ENCODE results near the gene DBT.
A peak's percentile ranks its signal among the peaks of the same experiment; 100 is the strongest.
"Not testable (repeated sequence)": the region's sequence is repeated elsewhere in the genome, so short reads cannot be mapped to it uniquely, and the experiment has no call there.

DBT gene

DNA sequence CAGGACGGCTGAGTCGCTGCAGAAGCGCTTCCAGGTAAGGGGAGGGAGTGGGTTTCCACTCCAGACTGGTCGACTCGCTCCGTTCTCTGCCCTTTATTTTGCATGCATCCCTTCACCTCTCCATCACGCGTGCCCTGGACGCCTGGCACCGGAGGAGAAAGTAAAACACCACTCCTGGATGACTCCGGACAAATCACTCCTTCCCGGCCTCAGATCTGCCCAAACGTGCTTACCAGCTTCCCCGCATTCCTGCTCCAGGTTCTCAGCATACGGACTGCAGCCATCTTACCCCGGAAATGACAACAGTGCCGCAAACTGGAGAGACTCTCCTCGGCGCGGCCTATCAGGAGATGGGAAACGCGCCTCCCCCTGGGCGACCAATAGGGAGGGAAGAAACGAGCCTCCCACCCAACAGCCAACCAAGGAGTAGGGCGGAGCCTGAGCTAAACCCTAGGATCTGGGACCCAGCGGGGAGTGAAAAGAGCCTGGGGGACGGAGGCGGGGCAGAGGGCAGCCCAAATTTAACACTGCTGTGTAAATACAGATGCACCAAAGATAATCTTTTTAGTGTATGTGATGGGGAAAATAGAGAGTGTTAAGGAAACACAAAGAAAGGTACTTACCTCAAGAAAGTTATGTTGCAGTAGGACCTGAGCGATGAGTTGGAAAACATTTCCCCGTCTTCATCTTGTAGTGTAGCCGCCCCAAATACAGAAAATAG, at the start of gene DBT:
DBT (minus strand) TSS at position 298 of the 721 bp plus-strand sequence; CDS start at position 284, 14 bp downstream.
- DNase-seq: peak; percentile 97

DNA sequence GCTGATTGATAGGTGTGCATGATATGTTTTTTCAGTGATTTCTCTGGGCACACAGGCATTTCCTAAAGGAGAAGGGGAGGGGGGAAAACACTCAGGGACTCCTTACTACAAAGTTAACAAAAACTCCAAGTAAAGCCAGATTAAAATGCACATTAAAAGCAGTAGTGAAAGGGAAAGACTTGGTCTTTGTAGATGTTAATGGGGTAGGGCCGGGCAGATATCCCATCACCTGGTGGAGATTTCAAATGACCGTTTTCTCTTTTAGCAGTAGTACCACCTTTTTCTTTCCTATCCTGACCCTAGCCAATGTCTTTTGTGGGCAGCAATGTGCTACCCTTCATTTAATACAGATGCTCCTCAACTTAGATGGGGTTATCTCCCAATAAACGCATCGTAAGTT, 48.9 kb upstream of the DBT start:
- DNase-seq: no peak

DNA sequence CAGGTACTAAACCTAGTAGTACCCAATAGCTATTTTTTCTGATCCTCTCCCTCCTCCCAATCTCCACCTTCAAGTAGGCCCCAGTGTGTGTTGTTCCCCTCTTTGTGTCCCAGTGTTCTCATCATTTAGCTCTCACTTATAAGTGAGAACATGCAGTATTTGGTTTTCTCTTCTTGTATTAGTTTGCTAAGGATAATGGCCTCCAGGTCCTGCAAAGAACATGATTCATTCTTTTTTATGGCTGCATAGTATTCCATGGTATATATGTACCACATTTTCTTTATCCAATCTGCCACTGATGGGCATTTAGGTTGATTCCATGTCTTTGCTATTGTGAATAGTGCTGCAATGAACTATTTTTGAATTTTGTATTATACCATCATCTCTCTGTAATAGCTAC, 47.4 kb upstream of the DBT start:
- DNase-seq: not testable (repeated sequence)

DNA sequence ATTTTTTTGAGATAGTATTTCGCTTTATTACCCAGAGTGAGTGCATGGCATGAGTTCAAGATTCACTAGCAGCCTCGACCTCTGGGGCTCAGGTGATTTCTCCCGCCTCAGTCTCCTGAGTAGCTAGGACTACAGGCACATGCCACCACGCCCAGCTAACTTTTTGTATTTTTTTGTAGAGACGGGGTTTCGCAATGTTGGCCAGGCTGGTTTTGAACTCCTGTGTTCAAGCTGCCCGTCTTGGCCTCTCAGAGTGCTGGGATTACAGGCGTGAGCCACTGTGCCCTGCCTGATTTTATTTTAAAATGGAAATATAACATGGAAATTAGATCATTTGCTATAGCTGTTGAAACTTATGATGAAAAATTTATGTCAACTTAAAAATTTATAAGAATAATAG, 46.5 kb upstream of the DBT start:
- no peak for DNase-seq

DNA sequence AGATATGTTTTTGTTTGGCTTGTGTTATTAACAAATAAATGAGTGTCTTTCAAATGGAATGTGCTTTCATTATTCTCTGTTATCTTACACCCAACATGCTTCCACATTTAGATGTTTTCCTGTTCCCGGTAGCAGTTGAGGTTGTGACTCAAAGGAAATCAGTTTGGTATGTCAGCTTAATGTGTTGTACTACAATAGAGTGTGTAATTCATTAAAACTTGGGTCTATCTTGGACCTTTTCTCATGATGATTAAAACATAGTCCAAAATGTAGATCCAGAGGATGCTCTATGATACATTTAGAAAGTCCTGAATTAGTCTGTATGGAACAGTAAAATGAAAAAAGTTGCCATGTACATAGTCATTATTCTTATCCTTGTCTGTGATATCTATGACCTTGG, 43.1 kb upstream of the DBT start:
- DNase-seq: no peak

DNA sequence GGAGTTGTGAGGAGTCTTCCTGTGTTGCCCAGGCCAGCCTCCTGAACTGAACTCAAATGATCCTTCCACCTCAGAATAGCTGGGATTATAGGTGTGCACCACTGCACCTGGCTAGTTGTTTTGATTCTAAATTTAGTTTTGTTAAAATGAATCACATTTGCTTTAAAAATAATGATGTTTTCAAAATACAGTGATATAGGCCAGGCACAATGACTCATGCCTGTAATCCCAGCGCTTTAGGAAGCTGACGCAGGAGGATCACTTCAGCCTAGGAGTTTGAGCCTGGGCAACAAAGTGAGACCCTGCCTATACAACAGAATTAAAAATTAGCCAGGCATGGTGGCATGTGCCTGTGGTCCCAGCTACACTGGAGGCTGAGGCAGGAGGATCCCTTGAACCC, 40.7 kb upstream of the DBT start:
- no peak for DNase-seq

DNA sequence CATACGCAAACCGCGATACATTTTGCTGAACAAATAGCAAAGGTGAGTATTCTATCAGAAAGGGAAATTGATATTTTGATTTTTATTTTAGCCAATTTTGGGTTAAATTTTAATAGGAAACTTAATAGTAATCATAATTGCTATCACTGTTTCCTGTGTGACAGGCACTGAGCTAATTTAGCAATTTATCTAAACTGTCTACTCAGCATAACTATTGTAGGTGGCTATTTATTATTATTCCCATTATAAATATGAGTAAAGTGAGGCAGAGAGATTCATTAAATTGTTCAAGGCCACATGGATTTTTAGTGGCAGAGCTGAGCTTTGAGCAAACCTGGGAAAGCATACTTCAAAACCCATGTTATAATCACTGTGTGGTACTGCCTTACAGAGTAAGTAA, 37.5 kb upstream of the DBT start:
- DNase-seq: no peak

DNA sequence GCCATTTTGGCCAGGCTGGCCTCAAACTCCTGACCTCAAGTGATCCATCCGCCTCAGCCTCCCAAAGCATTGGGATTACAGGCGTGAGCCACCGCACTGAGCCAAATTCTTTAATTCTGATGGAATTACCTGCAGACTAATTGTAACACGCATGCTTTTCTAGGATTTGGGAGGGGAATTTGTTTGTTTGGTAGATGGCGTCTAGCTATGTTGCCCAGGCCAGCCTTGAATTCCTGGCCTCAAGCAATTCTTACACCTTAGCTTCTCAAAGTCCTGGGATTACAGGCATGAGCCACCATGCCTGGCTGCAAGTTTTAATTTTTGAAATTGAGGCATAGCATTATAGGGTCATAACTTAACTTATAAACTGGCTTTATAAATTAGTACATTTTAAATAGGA, 35.0 kb upstream of the DBT start:
- no peak for DNase-seq

DNA sequence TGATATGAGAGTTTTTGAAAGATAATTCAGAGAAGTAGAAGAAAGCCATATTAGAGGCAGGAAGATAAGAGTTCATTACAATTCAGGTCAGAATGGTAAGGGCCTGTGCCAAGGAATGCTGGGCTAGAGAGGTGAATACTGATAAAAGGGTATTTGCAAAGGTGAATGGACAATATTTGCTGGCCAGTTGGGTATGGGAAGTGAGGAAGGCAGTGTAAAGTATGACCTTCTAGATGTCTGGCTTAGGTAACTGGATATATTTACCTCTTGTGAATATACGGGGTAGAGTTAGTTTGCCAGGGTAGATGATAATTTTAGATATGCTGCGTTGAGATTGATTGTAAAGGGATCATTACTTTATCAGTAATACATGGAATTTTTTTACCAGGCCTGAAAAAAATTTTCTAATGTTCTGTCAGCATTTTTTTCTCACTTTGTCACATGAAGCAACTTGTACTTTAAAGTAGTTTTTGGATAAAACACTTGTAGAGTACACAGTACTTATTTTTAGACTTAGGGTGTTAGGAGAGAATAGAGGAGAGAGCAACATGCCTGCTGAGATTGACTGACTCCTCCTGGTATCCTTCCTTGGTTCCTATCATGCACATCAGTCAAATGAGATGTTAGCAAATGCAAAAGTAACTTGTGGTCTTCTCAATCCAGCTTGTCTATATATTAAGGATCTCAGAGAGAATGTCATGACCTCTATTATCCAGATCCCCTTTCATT, 30.5 kb upstream of the DBT start:
- DNase-seq: no peak

DNA sequence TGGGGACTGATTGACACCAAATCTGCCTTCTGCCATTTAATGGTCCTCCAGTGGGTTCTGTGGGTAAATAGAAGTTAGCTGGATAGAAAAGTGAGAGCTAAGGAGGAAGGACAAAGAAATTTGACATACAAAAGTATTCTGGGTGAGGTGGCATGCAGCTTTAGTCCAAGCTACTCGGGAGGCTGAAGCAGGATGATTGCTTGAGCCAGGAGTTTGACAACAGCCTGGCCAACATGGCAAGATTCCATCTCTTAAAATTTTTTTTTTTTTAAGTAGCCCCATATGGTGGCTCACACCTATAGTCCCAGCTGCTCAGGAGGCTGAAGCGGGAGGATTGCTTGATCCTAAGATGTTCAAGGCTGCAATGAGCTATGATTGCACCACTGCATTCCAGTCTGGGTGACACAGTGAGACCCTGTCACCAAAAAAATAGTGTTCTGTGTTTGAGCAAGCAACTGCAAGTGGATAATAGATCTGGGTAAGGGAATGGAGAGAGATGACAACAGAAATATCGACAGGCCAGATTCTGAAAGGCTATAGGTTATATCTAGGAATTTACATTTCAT, 29.8 kb upstream of the DBT start:
- DNase-seq: no peak

DNA sequence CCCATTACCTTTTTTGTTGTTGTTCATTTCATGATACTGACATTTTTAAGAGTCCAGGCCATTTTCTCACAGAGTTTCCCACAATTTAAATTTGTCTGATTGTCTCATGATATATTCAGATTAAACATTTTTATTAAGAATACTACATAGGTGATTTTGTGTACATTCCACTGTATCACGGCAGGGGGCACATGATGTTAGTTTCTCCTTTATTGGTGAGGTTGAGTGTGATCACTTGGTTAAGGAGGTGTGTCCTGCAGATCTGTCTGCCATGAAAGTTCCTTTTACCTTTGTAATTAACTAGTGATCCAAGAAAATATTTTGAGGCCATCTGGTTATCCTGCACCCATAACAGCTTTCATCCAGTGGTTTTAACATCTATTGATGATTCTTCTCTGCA, 28.2 kb upstream of the DBT start:
- DNase-seq: no peak

DNA sequence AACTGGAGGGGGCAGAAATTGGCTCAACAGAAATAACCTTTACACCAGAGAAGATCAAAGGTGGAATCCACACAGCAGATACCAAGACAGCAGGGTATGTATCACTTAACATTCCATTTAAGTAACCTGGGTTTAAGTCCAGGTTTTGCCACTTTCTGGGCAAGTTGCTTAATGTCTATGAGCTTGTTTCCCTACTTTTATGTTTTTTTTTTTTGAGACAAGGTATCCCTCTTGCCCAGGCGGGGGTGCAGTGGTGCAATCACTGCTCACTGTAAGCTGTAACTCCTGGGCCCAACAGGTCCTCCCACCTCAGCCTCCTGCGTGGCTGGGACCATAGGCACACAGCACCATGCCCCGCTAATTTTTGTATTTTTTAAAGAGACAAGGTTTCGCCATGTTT, 18.6 kb upstream of the DBT start:
- no peak for DNase-seq

DNA sequence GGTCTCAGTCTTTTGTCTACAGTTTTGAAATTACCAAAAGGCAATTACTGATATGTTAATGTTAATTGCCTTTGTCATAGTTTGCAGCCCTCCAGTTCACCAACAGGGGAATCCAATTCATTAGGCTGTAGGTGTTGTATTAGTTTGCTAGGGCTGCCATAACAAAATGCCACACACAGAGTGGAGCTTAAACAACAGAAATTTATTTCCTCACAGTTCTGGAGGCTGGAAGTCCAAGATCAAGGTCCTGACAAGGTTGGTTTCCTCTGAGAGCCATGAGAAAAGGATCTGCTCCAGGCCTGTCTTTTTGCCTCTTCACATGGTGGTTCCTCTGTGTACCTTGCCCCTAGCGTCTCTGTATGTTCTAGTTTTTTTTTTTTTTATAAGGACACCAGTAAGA, 17.6 kb upstream of the DBT start:
- DNase-seq: no peak

DNA sequence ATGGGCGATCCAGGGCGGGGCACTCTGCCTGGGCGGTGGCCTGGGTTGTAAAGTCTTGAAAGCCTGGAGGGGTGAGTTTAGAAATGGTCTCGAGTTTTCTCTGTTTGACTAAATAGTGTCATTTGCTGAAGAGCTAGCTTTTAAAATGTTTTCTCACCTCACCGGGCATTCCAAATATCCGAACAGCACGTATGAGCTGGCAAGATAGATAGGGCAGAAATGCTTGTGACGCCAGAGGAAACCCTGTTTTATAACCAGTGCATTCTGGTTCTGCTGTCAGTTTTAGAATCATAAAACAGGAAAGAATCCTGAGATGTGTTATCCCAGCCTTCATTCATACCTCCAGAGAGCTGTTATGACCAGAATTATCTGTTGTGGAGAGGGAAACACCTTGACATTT, 17.1 kb upstream of the DBT start:
- DNase-seq: no peak

DNA sequence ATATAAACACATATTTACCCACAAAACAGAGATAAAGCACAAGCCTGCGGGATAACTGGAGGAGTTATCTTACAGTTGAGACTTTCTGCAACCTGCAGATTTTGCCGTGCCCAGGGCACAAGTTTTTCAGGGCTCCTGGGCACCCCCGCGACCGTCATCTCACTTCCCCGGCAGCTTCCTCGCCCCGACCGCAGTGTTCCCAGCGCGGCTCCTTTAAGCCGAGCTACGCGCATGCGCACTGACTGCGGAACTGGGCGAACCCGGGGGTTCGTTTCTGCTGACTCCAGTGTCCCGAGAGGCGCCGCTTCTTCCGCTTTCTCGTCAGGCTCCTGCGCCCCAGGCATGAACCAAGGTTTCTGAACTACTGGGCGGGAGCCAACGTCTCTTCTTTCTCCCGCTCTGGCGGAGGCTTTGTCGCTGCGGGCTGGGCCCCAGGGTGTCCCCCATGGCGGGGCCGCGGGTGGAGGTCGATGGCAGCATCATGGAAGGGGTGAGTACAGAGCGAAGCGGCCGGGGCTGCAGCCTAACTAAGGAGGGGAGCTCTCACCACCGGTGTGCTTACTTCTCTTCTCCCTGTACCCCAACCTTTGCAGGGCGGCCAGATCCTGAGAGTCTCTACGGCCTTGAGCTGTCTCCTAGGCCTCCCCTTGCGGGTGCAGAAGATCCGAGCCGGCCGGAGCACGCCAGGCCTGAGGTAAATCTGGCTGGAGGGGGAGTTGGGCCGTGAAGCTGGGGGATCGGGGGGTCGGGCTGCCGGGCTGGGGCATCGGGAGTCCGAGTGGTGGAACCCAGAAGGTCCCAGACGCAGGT, 16.5 kb upstream of the DBT start, which contains the start of gene RTCA:
RTCA (plus strand) TSS at position 286 of the 810 bp plus-strand sequence; CDS start at position 446, 160 bp downstream.
- peak; percentile 93 for DNase-seq

DNA sequence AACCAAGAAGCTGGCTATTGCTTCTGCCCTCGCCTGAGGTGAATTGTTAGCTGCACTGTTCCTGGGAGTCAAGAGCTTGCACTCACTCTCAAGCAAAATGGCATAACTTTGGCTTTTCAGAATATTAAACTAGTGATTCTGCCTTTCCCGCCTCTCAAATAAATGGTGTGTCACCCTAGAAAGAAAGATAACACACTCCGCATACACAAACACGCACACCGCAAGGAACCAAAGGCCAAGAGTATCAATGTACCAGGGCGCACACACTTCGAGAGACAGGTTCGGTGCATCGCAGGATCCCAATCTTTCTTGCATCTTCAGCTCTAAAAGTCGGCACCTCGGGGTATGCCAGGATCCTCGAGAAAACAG, 15.9 kb upstream of the DBT start:
- DNase-seq: no peak

DNA sequence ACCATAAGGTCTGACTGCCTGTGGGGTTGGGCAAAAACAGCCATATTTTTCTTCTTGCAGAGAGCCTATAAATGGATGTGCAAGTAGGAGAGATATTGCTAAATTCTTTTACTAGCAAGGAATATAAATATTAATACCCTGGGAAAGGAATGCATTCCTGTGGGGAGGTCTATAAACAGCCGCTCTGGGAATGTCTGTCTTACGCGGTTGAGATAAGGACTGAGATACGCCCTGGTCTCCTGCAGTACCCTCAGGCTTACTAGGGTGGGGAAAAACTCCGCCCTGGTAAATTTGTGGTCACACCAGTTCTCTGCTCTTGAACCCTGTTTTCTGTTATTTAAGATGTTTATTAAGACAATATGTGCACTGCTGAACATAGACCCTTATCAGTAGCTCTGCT, 14.4 kb upstream of the DBT start:
- DNase-seq: not testable (repeated sequence)

DNA sequence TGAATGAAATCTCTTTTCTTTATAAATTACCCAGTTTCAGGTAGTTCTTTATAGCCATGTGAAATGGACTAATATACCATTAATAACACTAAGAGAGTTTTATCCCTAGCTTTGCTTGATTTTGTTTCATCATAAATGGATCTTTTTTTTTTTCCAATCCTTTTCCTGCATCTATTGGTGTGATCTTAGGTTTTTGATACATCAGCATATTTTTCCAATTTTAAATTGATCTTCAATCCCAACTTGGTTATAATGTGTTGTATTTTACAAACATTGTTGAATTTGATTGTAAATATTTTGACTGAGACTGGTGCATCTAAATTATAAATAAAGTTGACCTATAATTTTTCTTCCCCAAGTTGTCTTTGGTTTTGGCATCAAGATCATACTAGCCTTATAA, 12.1 kb upstream of the DBT start:
- DNase-seq: no peak

DNA sequence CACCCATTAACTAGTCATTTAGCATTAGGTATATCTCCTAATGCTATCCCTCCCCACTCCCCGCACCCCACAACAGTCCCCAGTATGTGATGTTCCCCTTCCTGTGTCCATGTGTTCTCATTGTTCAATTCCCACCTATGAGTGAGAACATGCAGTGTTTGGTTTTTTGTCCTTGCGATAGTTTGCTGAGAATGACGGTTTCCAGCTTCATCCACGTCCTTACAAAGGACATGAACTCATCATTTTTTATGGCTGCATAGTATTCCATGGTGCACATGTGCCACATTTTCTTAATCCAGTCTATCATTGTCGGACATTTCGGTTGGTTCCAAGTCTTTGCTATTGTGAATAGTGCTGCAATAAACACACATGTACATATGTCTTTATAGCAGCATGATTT, 8.8 kb upstream of the DBT start:
- not testable (repeated sequence) for DNase-seq

DNA sequence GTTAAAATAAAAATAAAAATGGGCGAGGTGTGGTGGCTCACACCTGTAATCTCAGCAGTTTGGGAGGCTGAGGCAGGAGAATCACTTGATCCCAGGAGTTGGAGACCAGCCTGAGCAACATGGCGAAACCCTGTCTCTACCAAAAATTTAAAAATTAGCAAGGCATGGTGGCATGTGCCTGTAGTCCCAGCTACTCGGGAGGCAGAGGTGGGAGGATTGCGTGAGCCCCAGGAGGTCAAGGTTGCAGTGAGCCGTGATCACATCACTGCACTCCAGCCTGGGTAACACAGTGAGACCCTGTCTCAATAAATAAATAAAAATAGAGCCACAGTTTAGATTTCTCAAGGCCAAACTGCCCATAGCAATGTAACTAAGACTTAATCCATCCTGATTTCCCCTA, 6.6 kb upstream of the DBT start:
- not testable (repeated sequence) for DNase-seq

DNA sequence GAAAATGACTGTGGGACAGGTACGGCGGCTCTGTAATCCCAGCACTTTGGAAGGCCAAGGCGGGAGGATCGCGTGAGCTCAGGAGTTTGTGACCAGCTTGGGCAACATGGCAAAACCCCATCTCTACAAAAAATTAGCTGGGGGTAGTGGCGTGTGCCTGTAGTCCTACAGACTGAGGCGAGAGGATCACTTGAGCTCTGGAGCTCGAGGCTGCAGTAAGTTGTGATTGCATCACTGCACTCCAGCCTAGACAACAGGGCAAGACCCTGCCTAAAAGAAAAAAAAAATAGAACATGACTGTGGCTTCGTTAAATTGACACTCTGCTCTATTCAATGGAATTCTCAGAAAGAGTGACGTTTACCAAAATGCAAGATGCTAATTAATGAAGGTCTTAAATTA, 3.9 kb upstream of the DBT start:
- no peak for DNase-seq

DNA sequence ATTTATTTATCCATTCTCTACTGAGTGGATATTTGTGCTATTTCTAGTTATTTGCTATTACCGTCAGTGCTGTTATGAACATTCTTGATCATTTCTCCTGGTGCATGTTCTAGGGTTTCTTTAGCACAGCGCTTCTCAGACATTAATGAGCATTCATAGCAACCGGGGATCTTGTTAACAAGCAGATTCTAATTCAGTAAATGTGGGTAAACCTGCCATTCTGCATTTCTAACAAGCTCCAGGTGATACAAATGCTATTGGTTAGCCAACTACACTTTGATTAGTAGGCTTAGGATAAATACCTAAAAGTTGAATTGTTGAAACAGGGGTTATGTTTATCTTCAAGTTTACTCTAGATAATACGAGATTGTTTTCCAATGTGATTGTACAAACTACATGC, 3.3 kb upstream of the DBT start:
- no peak for DNase-seq

DNA sequence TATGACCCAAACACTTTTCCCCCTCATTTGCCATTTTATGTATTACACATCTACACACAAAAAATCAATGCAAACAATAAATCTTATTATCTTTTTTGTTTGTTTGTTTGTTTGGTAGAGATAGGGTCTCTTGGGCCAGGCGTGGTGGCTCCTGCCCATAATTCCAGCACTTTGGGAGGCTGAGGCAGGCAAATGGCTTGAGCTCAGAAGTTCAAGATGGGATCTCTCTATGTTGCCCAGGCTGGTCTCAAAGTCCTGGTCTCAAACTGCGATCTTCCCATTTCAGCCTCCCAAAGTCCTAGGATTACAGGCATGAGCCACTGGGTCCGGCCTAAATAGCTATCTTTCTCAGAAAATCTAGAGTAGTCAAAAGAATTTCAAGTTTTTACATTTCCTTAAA, 1.2 kb upstream of the DBT start:
- DNase-seq: no peak

DNA sequence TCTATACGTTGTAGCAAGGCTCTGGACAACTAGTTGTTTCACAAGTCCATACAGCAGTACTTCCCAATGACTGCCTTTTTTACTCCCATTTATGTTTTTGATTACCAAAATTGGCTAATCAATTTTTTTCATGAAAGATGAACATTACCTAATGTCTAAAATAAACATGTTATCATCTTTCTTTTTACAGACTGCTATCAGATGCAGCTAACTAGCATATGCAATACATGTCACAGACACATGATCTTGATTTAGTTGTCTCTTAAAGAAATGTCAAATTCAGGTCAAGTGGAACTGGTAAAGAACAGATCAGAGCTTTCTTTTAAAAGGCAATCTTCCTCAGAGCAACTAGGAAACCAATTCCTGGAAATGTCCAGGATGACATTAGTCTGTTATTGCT, 630 bp upstream of the DBT start:
- peak; percentile 13 for DNase-seq

All from NCI-H2171 treated with DMSO at 0.1 percent for 48 hours (cell line).